ENCODE data around the gene TRMT61A. TPM values are rescaled to one million over a fixed set of nuclear protein-coding genes. Genes with fewer than 3 reads are reported as not detected.

Gene TRMT61A
- total RNA-seq, 1 experiment from 2014 or later: 15.5 TPM

DNA sequence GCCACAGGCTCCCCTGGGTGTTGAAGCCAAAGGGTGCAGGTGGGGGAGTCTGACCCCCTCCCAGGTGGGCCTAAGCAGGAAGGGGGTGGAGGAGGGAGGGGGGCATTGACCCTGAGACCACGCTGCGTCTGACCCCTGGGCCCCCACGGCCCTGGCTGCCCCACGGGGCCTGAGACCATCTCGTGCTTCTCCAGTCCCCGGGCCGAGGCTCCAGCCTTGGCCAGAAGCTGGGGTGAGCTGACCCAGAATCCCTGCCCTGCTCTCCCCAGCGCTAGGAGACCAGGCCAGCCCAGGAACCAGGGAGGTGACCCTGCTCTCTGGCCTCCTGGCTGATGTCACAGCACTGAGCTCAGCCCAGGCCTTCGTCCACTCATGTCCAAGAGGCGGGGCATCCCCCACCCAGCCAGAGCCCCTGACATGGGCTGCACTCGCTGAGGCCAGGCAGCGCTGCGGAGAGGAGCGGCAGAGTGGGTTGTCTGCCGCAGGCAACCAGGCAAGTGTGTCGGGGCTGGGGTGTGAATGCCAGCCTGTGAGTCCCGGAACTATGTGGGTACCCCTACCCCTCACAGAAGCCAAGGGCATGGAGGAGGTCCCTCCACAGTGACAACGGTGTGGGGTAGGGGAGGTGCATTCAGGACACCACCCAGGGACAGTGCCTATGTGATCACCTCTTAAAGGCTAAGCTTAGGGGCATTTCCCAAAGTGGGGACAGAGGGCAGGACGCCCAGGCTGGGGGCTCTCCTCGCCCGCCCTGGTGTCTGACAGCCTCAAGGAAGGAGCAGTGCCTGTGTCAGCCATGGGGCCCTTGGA, 6.3 kb downstream of the TRMT61A start:
- CTCF ChIA-PET: interaction anchor here (21.0 kb wide), 1 partner anchor 16 kb away, joined by 455 read pairs; the partner anchor contains the start of gene CKB
- no peak for DNase-seq (ENCODE audit: low spot score)
- no peak for TF ChIP-seq NR3C1 (CRISPR knock-in tag; conservative IDR thresholded peaks at IDR 0.05; ENCODE audit: low read depth)
- TF ChIP-seq KAT7 (CRISPR knock-in tag; IDR thresholded peaks at IDR 0.05; ENCODE audit: borderline replicate concordance): no peak
- TF ChIP-seq, protein P1, sequence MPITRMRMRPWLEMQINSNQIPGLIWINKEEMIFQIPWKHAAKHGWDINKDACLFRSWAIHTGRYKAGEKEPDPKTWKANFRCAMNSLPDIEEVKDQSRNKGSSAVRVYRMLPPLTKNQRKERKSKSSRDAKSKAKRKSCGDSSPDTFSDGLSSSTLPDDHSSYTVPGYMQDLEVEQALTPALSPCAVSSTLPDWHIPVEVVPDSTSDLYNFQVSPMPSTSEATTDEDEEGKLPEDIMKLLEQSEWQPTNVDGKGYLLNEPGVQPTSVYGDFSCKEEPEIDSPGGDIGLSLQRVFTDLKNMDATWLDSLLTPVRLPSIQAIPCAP (CRISPR knock-in tag; IDR thresholded peaks at IDR 0.05): no peak
- no peak for TF ChIP-seq HMGA2 (CRISPR knock-in tag; IDR thresholded peaks at IDR 0.05)
- TF ChIP-seq, protein P2, sequence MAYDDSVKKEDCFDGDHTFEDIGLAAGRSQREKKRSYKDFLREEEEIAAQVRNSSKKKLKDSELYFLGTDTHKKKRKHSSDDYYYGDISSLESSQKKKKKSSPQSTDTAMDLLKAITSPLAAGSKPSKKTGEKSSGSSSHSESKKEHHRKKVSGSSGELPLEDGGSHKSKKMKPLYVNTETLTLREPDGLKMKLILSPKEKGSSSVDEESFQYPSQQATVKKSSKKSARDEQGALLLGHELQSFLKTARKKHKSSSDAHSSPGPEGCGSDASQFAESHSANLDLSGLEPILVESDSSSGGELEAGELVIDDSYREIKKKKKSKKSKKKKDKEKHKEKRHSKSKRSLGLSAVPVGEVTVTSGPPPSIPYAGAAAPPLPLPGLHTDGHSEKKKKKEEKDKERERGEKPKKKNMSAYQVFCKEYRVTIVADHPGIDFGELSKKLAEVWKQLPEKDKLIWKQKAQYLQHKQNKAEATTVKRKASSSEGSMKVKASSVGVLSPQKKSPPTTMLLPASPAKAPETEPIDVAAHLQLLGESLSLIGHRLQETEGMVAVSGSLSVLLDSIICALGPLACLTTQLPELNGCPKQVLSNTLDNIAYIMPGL (CRISPR knock-in tag; IDR thresholded peaks at IDR 0.05): no peak
- TF ChIP-seq, protein P3, sequence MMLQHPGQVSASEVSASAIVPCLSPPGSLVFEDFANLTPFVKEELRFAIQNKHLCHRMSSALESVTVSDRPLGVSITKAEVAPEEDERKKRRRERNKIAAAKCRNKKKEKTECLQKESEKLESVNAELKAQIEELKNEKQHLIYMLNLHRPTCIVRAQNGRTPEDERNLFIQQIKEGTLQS (CRISPR knock-in tag; conservative IDR thresholded peaks at IDR 0.05): no peak
- TF ChIP-seq, protein P4, sequence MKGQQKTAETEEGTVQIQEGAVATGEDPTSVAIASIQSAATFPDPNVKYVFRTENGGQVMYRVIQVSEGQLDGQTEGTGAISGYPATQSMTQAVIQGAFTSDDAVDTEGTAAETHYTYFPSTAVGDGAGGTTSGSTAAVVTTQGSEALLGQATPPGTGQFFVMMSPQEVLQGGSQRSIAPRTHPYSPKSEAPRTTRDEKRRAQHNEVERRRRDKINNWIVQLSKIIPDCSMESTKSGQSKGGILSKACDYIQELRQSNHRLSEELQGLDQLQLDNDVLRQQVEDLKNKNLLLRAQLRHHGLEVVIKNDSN (CRISPR knock-in tag; IDR thresholded peaks at IDR 0.05): no peak
- TF ChIP-seq, protein P5, sequence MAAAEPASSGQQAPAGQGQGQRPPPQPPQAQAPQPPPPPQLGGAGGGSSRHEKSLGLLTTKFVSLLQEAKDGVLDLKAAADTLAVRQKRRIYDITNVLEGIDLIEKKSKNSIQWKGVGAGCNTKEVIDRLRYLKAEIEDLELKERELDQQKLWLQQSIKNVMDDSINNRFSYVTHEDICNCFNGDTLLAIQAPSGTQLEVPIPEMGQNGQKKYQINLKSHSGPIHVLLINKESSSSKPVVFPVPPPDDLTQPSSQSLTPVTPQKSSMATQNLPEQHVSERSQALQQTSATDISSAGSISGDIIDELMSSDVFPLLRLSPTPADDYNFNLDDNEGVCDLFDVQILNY (CRISPR knock-in tag; IDR thresholded peaks at IDR 0.05): no peak
- TF ChIP-seq FOXJ3 (CRISPR knock-in tag; IDR thresholded peaks at IDR 0.05; ENCODE audit: borderline replicate concordance): no peak
- TF ChIP-seq TEAD1 (CRISPR knock-in tag; IDR thresholded peaks at IDR 0.05): no peak
- TF ChIP-seq SMAD4 (CRISPR knock-in tag; IDR thresholded peaks at IDR 0.05): no peak

DNA sequence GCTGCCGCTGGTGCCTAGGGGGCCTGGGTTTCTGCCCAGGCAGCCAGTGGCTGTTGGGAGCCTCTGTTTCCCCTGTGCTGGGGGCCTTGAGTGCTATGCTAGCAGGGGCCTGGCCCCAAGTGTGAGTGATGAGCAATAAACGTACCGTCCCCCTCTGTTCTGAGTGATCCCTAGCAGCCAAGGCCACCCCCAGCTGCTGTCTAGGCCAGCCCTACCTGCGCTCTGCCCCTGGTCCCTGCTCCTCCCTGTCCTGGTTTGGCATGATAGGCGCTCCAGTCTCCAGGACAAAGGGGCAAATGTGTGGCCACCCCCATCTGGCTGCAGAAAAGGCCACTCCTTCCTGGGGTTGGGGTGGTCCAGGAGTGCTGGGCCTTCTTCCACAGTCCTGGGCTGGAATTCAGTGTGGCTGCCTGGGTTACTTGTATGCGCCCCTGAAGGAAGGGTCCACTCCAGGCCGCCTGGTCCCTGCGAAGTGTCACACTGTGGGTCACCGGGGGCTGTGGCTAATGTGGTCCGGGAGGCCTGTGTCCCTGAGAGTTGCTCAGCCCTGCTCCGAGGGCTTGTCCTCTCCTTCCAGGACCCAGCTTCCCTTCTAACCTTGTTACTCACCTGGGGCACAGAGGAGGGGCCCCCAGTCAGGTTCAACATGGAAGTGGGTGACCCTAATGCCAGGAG, 7.0 kb downstream of the TRMT61A start:
- H3K4me3 Mint-ChIP-seq: no peak overlapping the region
- ChIA-PET CTCF (interaction anchor here (1.8 to 21.0 kb wide), 2 partner anchors 11 to 17 kb away, joined by 8 to 455 read pairs; partner anchors contain the start of gene CKB), POLR2A (no interaction called here)
- no peaks in the 10 kb centered on the region for H3K9me3 Mint-ChIP-seq
- ATAC-seq (no peak), DNase-seq (ENCODE audit: low spot score) (no peak)
- no peak overlapping the region for H3K27ac Mint-ChIP-seq
- peaks cover 11% of the 10 kb centered on the region for H3K27me3 Mint-ChIP-seq (ENCODE audit: low read depth)
- no peaks in the 10 kb centered on the region for H3K4me1 Mint-ChIP-seq
- H3K36me3 Mint-ChIP-seq: no peaks in the 10 kb centered on the region
- TF ChIP-seq, protein P6, sequence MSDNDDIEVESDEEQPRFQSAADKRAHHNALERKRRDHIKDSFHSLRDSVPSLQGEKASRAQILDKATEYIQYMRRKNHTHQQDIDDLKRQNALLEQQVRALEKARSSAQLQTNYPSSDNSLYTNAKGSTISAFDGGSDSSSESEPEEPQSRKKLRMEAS (CRISPR knock-in tag; IDR thresholded peaks at IDR 0.05): no peak
- TF ChIP-seq, protein P7, sequence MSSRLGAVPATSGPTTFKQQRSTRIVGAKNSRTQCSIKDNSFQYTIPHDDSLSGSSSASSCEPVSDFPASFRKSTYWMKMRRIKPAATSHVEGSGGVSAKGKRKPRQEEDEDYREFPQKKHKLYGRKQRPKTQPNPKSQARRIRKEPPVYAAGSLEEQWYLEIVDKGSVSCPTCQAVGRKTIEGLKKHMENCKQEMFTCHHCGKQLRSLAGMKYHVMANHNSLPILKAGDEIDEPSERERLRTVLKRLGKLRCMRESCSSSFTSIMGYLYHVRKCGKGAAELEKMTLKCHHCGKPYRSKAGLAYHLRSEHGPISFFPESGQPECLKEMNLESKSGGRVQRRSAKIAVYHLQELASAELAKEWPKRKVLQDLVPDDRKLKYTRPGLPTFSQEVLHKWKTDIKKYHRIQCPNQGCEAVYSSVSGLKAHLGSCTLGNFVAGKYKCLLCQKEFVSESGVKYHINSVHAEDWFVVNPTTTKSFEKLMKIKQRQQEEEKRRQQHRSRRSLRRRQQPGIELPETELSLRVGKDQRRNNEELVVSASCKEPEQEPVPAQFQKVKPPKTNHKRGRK (CRISPR knock-in tag; IDR thresholded peaks at IDR 0.05; ENCODE audit: borderline replicate concordance): no peak
- TF ChIP-seq, protein P8, sequence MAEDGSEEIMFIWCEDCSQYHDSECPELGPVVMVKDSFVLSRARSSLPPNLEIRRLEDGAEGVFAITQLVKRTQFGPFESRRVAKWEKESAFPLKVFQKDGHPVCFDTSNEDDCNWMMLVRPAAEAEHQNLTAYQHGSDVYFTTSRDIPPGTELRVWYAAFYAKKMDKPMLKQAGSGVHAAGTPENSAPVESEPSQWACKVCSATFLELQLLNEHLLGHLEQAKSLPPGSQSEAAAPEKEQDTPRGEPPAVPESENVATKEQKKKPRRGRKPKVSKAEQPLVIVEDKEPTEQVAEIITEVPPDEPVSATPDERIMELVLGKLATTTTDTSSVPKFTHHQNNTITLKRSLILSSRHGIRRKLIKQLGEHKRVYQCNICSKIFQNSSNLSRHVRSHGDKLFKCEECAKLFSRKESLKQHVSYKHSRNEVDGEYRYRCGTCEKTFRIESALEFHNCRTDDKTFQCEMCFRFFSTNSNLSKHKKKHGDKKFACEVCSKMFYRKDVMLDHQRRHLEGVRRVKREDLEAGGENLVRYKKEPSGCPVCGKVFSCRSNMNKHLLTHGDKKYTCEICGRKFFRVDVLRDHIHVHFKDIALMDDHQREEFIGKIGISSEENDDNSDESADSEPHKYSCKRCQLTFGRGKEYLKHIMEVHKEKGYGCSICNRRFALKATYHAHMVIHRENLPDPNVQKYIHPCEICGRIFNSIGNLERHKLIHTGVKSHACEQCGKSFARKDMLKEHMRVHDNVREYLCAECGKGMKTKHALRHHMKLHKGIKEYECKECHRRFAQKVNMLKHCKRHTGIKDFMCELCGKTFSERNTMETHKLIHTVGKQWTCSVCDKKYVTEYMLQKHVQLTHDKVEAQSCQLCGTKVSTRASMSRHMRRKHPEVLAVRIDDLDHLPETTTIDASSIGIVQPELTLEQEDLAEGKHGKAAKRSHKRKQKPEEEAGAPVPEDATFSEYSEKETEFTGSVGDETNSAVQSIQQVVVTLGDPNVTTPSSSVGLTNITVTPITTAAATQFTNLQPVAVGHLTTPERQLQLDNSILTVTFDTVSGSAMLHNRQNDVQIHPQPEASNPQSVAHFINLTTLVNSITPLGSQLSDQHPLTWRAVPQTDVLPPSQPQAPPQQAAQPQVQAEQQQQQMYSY (CRISPR knock-in tag; IDR thresholded peaks at IDR 0.05): no peak
- no peak for TF ChIP-seq ZNF416 (CRISPR knock-in tag; IDR thresholded peaks at IDR 0.05)
- TF ChIP-seq, protein P2 (CRISPR knock-in tag; IDR thresholded peaks at IDR 0.05): no peak
- TF ChIP-seq, protein P9, sequence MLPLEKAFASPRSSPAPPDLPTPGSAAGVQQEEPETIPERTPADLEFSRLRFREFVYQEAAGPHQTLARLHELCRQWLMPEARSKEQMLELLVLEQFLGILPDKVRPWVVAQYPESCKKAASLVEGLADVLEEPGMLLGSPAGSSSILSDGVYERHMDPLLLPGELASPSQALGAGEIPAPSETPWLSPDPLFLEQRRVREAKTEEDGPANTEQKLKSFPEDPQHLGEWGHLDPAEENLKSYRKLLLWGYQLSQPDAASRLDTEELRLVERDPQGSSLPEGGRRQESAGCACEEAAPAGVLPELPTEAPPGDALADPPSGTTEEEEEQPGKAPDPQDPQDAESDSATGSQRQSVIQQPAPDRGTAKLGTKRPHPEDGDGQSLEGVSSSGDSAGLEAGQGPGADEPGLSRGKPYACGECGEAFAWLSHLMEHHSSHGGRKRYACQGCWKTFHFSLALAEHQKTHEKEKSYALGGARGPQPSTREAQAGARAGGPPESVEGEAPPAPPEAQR (CRISPR knock-in tag; IDR thresholded peaks at IDR 0.05): no peak
- TF ChIP-seq, protein P4 (CRISPR knock-in tag; IDR thresholded peaks at IDR 0.05): no peak

More for the DNA sequence above, 6.3 kb downstream of the TRMT61A start:
- Mint-ChIP-seq H3K4me3 (no peak overlapping the region), H3K27ac (no peak overlapping the region), H3K9me3 (no peaks in the 10 kb centered on the region), H3K27me3 (ENCODE audit: low read depth) (peaks cover 6% of the 10 kb centered on the region), H3K36me3 (no peaks in the 10 kb centered on the region), H3K4me1 (peaks cover 1% of the 10 kb centered on the region)
- no peak for ATAC-seq
- POLR2A ChIA-PET: no interaction called here
